ENCODE data around the gene CACNA1C.

CACNA1C gene

GRCh38 chr12:2263901-2264300, 211.1 kb downstream of the CACNA1C start:
- no peak for DNase-seq

- DNase-seq = no peak
Measured at GRCh38 chr12:2264651-2265232, 212.0 kb downstream of the CACNA1C start.

- DNase-seq = no peak
Measured at GRCh38 chr12:2265461-2266167, 212.8 kb downstream of the CACNA1C start.

- no peak for DNase-seq
Measured at GRCh38 chr12:2266666-2267620, 214.2 kb downstream of the CACNA1C start.

- DNase-seq = no peak
Measured at GRCh38 chr12:2267703-2268470, 215.1 kb downstream of the CACNA1C start.

- no peak for DNase-seq
Measured at GRCh38 chr12:2268471-2269286, 215.9 kb downstream of the CACNA1C start.

- no peak for DNase-seq
Measured at GRCh38 chr12:2270846-2271245, 218.1 kb downstream of the CACNA1C start.

- DNase-seq = no peak
Measured at GRCh38 chr12:2271961-2272360, 219.2 kb downstream of the CACNA1C start.

- no peak for DNase-seq
Measured at GRCh38 chr12:2273288-2273687, 220.5 kb downstream of the CACNA1C start.

GRCh38 chr12:2273751-2274150, 221.0 kb downstream of the CACNA1C start:
- no peak for DNase-seq

- no peak for DNase-seq
Measured at GRCh38 chr12:2274733-2275132, 221.9 kb downstream of the CACNA1C start.

GRCh38 chr12:2276288-2277033, 223.7 kb downstream of the CACNA1C start:
- no peak for DNase-seq

GRCh38 chr12:2277492-2278155, 224.8 kb downstream of the CACNA1C start:
- no peak for DNase-seq

GRCh38 chr12:2281446-2281845, 228.7 kb downstream of the CACNA1C start:
- DNase-seq = no peak

GRCh38 chr12:2282318-2282717, 229.5 kb downstream of the CACNA1C start:
- no peak for DNase-seq

GRCh38 chr12:2283480-2283879, 230.7 kb downstream of the CACNA1C start:
- no peak for DNase-seq

- no peak for DNase-seq
Measured at GRCh38 chr12:2283916-2284315, 231.1 kb downstream of the CACNA1C start.

- DNase-seq = no peak
Measured at GRCh38 chr12:2284321-2284813, 231.6 kb downstream of the CACNA1C start.

- no peak for DNase-seq
Measured at GRCh38 chr12:2284857-2285256, 232.1 kb downstream of the CACNA1C start.

GRCh38 chr12:2285462-2285861, 232.7 kb downstream of the CACNA1C start:
- DNase-seq = no peak

Data from activated T-cell treated with anti-CD3 and anti-CD28 coated beads for 4 hours (primary cell).